ENCODE results near the gene ELP5. TPM values are rescaled to one million over a fixed set of nuclear protein-coding genes. Genes with fewer than 3 reads are reported as not detected.

Gene ELP5, protein sequence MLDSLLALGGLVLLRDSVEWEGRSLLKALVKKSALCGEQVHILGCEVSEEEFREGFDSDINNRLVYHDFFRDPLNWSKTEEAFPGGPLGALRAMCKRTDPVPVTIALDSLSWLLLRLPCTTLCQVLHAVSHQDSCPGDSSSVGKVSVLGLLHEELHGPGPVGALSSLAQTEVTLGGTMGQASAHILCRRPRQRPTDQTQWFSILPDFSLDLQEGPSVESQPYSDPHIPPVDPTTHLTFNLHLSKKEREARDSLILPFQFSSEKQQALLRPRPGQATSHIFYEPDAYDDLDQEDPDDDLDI
- total RNA-seq, result 33.0 and 35.5 TPM in 2 replicates

DNA sequence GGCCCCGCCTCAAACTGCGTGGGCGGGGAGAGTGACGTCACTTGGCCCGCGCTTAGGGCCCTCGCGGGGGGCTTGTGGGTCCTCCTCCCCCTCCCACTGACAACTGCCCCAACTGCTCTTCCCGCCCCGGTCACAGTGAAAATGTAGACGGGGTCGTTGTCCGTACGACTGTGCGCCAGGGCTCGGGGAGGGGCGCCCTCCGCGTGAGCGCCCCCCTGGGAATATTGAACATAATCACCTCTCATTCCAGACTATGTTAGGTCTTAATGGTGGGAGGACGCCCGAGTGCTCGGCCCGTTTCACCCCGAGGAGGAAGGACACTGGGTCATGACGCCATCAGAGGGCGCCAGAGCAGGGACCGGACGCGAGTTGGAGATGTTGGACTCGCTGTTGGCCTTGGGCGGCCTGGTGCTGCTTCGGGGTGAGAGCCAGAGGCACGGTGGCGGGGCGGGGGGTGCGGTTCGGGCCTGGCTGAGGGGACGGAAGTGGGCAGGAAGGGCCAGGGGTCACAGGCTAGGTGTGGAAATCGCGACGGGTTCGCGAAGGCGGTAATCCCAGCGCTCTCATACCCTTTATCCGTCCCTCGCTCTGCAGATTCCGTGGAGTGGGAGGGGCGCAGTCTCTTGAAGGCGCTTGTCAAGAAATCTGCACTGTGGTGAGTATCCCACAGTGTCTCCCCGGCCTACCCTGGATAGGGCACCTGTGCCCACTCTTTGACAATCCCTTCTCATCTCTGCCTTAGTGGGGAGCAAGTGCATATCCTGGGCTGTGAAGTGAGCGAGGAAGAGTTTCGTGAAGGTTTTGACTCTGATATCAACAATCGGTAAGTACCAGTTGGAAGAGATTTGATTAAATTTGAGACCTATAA, at the start of gene ELP5:
TSS of gene ELP5 (plus strand) at position 40 of the 868 bp plus-strand sequence. CDS start at position 376, 336 bp downstream.

GRCh38 chr17:7219812-7220592, 32.0 kb upstream of the ELP5 start, which contains the start of the genes ACADVL and DLG4:
Gene ACADVL (plus strand): TSS chr17:7219938. CDS start chr17:7219985, 47 bp downstream.
Gene DLG4 (minus strand): TSS chr17:7219836.

GRCh38 chr17:7234083-7234951, 17.7 kb upstream of the ELP5 start, which contains the start of gene DVL2:
Gene DVL2 (minus strand): TSS chr17:7234517. CDS start chr17:7234262, 255 bp downstream.

GRCh38 chr17:7239091-7240027, 12.7 kb upstream of the ELP5 start, which contains the start of gene PHF23:
Gene PHF23 (minus strand): TSS chr17:7239457. CDS start chr17:7239279, 178 bp downstream.

GRCh38 chr17:7241783-7242716, 10.0 kb upstream of the ELP5 start, which contains the start of gene GABARAP:
Gene GABARAP (minus strand): TSS chr17:7242449. CDS start chr17:7242330, 119 bp downstream.

GRCh38 chr17:7251661-7252175, 297 bp upstream of the ELP5 start, which contains the start of gene CTDNEP1:
Gene CTDNEP1 (minus strand): TSS chr17:7251734. CDS start chr17:7251296, 438 bp downstream.

GRCh38 chr17:7262192-7262934, 10.3 kb downstream of the ELP5 start, which contains the start of gene CLDN7:
Gene CLDN7 (minus strand): TSS chr17:7262478. CDS start chr17:7262043, 435 bp downstream.

GRCh38 chr17:7281074-7281952, 29.3 kb downstream of the ELP5 start, which contains the start of gene SLC2A4:
Gene SLC2A4 (plus strand): TSS chr17:7281718. CDS start chr17:7281935, 217 bp downstream.

GRCh38 chr17:7294614-7295153, 42.7 kb downstream of the ELP5 start, which contains the start of gene YBX2:
Gene YBX2 (minus strand): TSS chr17:7294639. CDS start chr17:7294500, 139 bp downstream.

DNA sequence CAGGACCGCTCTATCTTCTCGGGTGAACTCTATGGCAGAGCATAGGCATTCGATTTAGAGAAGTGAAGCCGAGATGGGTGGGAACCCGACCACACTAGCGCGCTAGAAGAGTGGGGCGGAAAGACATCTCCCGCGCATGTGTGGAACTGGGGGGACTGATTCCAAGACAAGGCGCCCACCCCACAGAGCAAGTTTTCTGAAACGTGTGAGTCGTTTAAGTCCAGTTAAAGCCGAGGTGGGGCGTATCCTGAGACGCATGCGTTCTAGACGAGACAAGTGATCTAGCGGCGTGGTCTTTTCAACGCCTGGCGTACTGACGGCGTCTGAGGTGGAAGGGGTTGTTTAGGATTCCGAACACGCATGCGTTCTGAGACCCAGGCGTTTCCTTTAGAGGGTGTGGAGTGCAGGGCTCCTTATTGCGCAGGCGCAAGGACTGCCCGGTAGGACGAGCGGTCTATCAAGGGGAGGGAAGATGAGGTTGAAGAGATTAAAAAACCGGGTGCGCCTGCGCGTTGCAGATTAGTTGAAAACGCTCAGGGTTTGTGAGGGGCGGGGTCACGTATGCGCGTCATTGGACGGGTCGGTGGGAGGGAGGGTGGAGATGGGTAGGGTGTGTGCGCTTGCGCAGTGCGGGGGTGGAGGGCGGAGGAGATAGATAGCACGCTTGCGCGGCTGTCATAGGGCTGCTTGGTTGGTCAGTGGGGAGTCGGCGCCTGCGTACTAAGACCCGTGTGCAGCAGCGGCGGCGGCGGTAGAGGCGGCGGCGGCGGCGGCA, 55.1 kb downstream of the ELP5 start, which contains the start of gene EIF5A:
TSS of gene EIF5A (plus strand) at position 718 of the 775 bp plus-strand sequence. CDS start 2,008 bp downstream, outside the sequence.

Other genes starting within 250 kb of the ELP5 start
- gene RNASEK, start 239.6 kb upstream of the ELP5 start, total RNA-seq, result 22.7 and 29.7 TPM in 2 replicates
- 0.11 and 0.50 TPM in 2 replicates for gene BCL6B, start 229.2 kb upstream of the ELP5 start, total RNA-seq
- 1.00 and 1.7 TPM in 2 replicates for gene SLC16A13, start 216.2 kb upstream of the ELP5 start, total RNA-seq
- gene SLC16A11, start 208.1 kb upstream of the ELP5 start, total RNA-seq, result 0.11 and 0.12 TPM in 2 replicates
- gene CLEC10A, start 172.0 kb upstream of the ELP5 start, total RNA-seq, result not detected in 2 replicates
- not detected in 2 replicates for gene ASGR2, start 137.4 kb upstream of the ELP5 start, total RNA-seq
- gene ASGR1, start 72.8 kb upstream of the ELP5 start, total RNA-seq, result 1.3 and 1.4 TPM in 2 replicates
- gene DLG4, start 32.4 kb upstream of the ELP5 start, total RNA-seq, result 15.9 and 19.2 TPM in 2 replicates
- 162 and 238 TPM in 2 replicates for gene ACADVL, start 32.3 kb upstream of the ELP5 start, total RNA-seq
- 95.3 and 99.5 TPM in 2 replicates for gene DVL2, start 17.7 kb upstream of the ELP5 start, total RNA-seq
- gene PHF23, start 12.8 kb upstream of the ELP5 start, total RNA-seq, result 42.5 and 45.5 TPM in 2 replicates
- gene GABARAP, start 9.8 kb upstream of the ELP5 start, total RNA-seq, result 74.6 and 149 TPM in 2 replicates
- 25.7 and 27.9 TPM in 2 replicates for gene CTDNEP1, start 481 bp upstream of the ELP5 start, total RNA-seq
- 2.1 and 4.5 TPM in 2 replicates for gene CLDN7, start 10.3 kb downstream of the ELP5 start, total RNA-seq
- gene SLC2A4, start 29.5 kb downstream of the ELP5 start, total RNA-seq, result under 0.01 TPM in 2 replicates
- under 0.01 TPM in 2 replicates for gene YBX2, start 42.4 kb downstream of the ELP5 start, total RNA-seq
- 450 and 1,318 TPM in 2 replicates for gene EIF5A, start 55.4 kb downstream of the ELP5 start, total RNA-seq
- gene GPS2, start 63.1 kb downstream of the ELP5 start, total RNA-seq, result 34.6 and 43.2 TPM in 2 replicates
- 24.0 and 32.6 TPM in 2 replicates for gene NEURL4, start 77.1 kb downstream of the ELP5 start, total RNA-seq
- gene ACAP1, start 84.3 kb downstream of the ELP5 start, total RNA-seq, result 2.4 and 5.7 TPM in 2 replicates
- gene KCTD11, start 99.9 kb downstream of the ELP5 start, total RNA-seq, result 6.5 and 9.4 TPM in 2 replicates
- gene TMEM95, start 102.9 kb downstream of the ELP5 start, total RNA-seq, result not detected in 2 replicates
- under 0.01 and 0.66 TPM in 2 replicates for gene TNK1, start 128.9 kb downstream of the ELP5 start, total RNA-seq
- 11.4 and 20.5 TPM in 2 replicates for gene PLSCR3, start 142.3 kb downstream of the ELP5 start, total RNA-seq
- 69.7 and 102 TPM in 2 replicates for gene TMEM256, start 151.9 kb downstream of the ELP5 start, total RNA-seq
- 8.2 and 10.7 TPM in 2 replicates for gene NLGN2, start 155.6 kb downstream of the ELP5 start, total RNA-seq
- not detected in 2 replicates for gene SPEM1, start 168.1 kb downstream of the ELP5 start, total RNA-seq
- not detected in 2 replicates for gene SPEM2, start 173.4 kb downstream of the ELP5 start, total RNA-seq
- gene SPEM3, start 176.6 kb downstream of the ELP5 start, total RNA-seq, result not detected in 2 replicates
- gene TMEM102, start 183.2 kb downstream of the ELP5 start, total RNA-seq, result 1.2 and 2.2 TPM in 2 replicates
- 0.77 and 1.7 TPM in 2 replicates for gene FGF11, start 187.3 kb downstream of the ELP5 start, total RNA-seq
- 3.4 and 6.6 TPM in 2 replicates for gene CHRNB1, start 192.8 kb downstream of the ELP5 start, total RNA-seq
- 14.8 and 24.1 TPM in 2 replicates for gene ZBTB4, start 227.4 kb downstream of the ELP5 start, total RNA-seq
- not detected in 2 replicates for gene SLC35G6, start 229.2 kb downstream of the ELP5 start, total RNA-seq
- 90.6 and 114 TPM in 2 replicates for gene POLR2A, start 232.2 kb downstream of the ELP5 start, total RNA-seq